ENCODE measurements around the gene EFTUD2. TPM values are rescaled to one million over a fixed set of nuclear protein-coding genes. Genes with fewer than 3 reads are reported as not detected.
"Not testable (repeated sequence)": the region's sequence is repeated elsewhere in the genome, so short reads cannot be mapped to it uniquely, and the experiment has no call there.

EFTUD2 gene
- total RNA-seq: 79.3 TPM

DNA sequence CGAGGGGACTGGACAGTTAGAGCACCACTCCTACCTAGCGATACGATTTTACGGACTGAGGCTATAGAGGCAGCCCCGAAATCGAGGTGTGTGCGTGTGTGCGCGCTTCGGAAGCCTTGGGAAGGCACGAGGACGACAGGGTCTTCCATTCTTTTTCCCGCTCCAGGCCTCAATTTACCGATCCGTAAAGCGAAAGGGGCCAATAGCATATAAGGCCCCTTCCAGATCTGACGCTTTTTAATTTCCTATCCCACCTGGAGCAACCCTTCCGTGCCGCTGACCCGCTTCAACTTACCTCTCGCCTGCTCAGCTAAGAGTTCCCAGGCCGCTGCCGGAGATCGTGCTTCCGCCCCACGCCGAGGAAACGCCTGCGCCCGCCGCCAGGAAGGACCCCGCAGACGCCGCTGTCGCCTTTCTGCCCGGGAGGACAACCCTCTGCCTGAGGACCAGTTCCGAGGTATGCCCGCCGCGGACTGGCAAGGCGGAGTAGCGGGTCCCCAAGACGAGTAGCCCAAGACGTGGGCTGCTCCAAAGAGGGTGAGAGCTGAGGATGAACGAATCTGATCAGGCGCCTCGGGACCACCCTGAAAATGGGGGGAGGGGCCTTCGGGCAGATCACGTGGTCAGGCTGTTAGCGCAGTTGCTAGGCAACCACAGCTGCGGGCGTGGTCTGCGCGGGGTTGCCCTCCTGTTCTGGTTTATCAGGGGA is at the start of gene EFTUD2:
EFTUD2 (minus strand) TSS at position 372 of the 709 bp plus-strand sequence. CDS start 4,924 bp downstream, outside the sequence.
- peak within 1 kb of the TSS; percentile 98 to 99 (median 98) for H3K4me3 ChIP-seq (ENCODE audit: low read length in 3 of 3)
- peak within 1 kb of the TSS; percentile 98 for H3K27ac ChIP-seq (ENCODE audit: low read depth, low read length)
- peak within 1 kb of the TSS; percentile 95 to 97 (median 97) for H3K9ac ChIP-seq (ENCODE audit: low read depth in 1 of 3, low read length in 3 of 3)
- H3K27me3 ChIP-seq (ENCODE audit: control insufficient read depth in 3 of 3, insufficient read depth in 3 of 3, low read length in 3 of 3): no peaks in the 10 kb centered on the region
- H3K4me1 ChIP-seq (ENCODE audit: control insufficient read depth in 3 of 3, insufficient read depth in 3 of 3, low read length in 3 of 3): peaks cover 11 to 17% (median 12%) of the 10 kb centered on the region in 3 donors
- H3K9me3 ChIP-seq (ENCODE audit: control insufficient read depth in 3 of 3, low read length in 3 of 3): no peaks in the 10 kb centered on the region
- H3K36me3 ChIP-seq (ENCODE audit: control insufficient read depth in 3 of 3, insufficient read depth in 3 of 3, low read length in 3 of 3): peaks cover 2 to 8% (median 4%) of the 10 kb centered on the region in 3 donors

DNA sequence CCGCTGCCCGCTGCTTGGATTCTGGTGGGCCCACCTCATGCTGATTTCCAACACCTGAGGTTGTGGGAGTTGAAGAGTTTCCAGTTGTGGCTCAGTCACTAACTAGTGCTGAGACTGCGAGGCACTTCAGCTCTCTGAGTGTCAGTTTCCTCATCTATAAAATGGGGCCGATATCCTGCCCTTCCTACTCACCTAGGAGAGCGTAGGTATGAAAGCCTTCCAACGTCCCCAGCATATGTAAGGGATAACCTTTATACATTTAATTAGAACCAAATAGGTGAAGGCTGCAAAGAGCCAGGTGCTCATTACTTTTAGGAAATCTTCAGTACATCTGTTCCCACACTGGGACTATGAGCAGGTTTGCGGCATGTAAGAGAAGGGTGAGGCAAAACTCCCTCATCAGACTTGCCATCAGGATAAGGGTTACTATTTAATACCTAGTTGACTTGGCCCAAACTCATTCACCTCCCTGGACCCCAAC is 49.1 kb upstream of the EFTUD2 start:
- Histone ChIP-seq H3K4me1 (ENCODE audit: control insufficient read depth in 3 of 3, insufficient read depth in 3 of 3, low read length in 3 of 3) (peaks cover 11 to 13% (median 12%) of the 10 kb centered on the region in 3 donors), H3K9me3 (ENCODE audit: control insufficient read depth in 3 of 3, low read length in 3 of 3) (no peaks in the 10 kb centered on the region), H3K36me3 (ENCODE audit: control insufficient read depth in 3 of 3, insufficient read depth in 3 of 3, low read length in 3 of 3) (no peaks in the 10 kb centered on the region), H3K4me3 (ENCODE audit: low read length in 3 of 3) (peak overlapping the region; percentile 82 to 95 (median 91)), H3K27ac (ENCODE audit: low read depth, low read length) (no peak overlapping the region), H3K27me3 (ENCODE audit: control insufficient read depth in 3 of 3, insufficient read depth in 3 of 3, low read length in 3 of 3) (peaks cover 0 to 6% (median 0%) of the 10 kb centered on the region in 3 donors), H3K9ac (ENCODE audit: low read depth in 1 of 3, low read length in 3 of 3) (peak overlapping the region in 2 of 3 donors; percentile 78 to 84)

DNA sequence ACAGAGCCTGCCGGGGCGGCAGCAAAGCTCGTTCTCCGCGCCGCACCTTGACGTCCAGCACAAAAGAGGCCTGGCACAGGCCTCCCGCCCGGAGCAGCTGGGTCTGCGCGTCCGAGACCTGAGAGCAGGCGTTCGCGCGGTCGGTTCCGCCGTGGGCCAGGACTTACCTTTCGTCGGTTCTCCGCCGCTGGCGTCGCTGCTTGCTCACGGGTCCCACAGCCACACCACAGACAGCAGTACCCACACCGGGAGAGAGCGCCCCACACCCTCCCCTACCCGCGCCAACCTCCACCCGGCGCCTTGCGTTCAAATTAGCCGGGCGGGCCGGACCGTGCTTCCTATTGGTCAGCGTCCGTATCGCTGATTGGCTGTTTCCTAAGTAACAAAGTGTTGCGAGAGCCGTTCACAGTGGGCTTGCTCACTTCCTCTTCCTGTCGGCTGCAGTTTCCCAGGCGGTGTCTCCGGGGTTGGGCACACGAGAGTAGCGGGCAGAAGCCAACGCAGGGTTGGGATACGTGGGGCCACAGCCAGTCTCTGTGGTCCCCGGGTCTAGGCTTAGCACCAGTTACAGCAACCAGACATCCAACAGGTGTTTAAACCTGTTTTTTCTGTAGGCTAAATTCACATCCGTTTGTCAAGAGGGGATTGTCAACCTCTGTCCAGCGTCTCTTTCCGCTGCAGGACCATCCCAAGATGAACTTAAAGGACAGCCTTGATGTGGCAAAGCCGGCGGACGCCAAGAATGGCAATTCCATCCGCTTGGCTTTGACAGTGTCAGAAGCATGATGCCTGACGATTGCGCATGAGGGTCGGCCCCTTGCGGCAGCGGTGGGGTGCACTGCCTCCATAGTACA is 48.4 kb upstream of the EFTUD2 start, which contains the start of gene KIF18B:
KIF18B (minus strand) TSS at position 313 of the 854 bp plus-strand sequence. CDS start 11,429 bp downstream, outside the sequence.
- Histone ChIP-seq H3K9me3 (ENCODE audit: control insufficient read depth in 3 of 3, low read length in 3 of 3) (no peaks in the 10 kb centered on the region), H3K27ac (ENCODE audit: low read depth, low read length) (no peak within 1 kb of the TSS), H3K27me3 (ENCODE audit: control insufficient read depth in 3 of 3, insufficient read depth in 3 of 3, low read length in 3 of 3) (peaks cover 0 to 6% (median 0%) of the 10 kb centered on the region in 3 donors), H3K9ac (ENCODE audit: low read depth in 1 of 3, low read length in 3 of 3) (peak within 1 kb of the TSS; percentile 66 to 84 (median 78)), H3K4me1 (ENCODE audit: control insufficient read depth in 3 of 3, insufficient read depth in 3 of 3, low read length in 3 of 3) (peaks cover 11 to 13% (median 12%) of the 10 kb centered on the region in 3 donors), H3K36me3 (ENCODE audit: control insufficient read depth in 3 of 3, insufficient read depth in 3 of 3, low read length in 3 of 3) (no peaks in the 10 kb centered on the region), H3K4me3 (ENCODE audit: low read length in 3 of 3) (peak within 1 kb of the TSS; percentile 82 to 95 (median 91))

GRCh38 chr17:44945652-44946051 is 46.4 kb upstream of the EFTUD2 start:
- not testable (repeated sequence) for H3K36me3 ChIP-seq (ENCODE audit: control insufficient read depth in 3 of 3, insufficient read depth in 3 of 3, low read length in 3 of 3); H3K27ac ChIP-seq (ENCODE audit: low read depth, low read length); H3K9me3 ChIP-seq (ENCODE audit: control insufficient read depth in 3 of 3, low read length in 3 of 3); H3K4me3 ChIP-seq (ENCODE audit: low read length in 3 of 3); H3K9ac ChIP-seq (ENCODE audit: low read depth in 1 of 3, low read length in 3 of 3)
- peaks cover 0 to 10% (median 0%) of the 10 kb centered on the region in 3 donors for H3K27me3 ChIP-seq (ENCODE audit: control insufficient read depth in 3 of 3, insufficient read depth in 3 of 3, low read length in 3 of 3)
- H3K4me1 ChIP-seq (ENCODE audit: control insufficient read depth in 3 of 3, insufficient read depth in 3 of 3, low read length in 3 of 3): peaks cover 11 to 13% (median 12%) of the 10 kb centered on the region in 3 donors

- Histone ChIP-seq H3K9ac (ENCODE audit: low read depth in 1 of 3, low read length in 3 of 3) (no peak overlapping the region), H3K36me3 (ENCODE audit: control insufficient read depth in 3 of 3, insufficient read depth in 3 of 3, low read length in 3 of 3) (no peaks in the 10 kb centered on the region), H3K27ac (ENCODE audit: low read depth, low read length) (no peak overlapping the region), H3K9me3 (ENCODE audit: control insufficient read depth in 3 of 3, low read length in 3 of 3) (no peaks in the 10 kb centered on the region), H3K4me1 (ENCODE audit: control insufficient read depth in 3 of 3, insufficient read depth in 3 of 3, low read length in 3 of 3) (peaks cover 4 to 5% (median 4%) of the 10 kb centered on the region in 3 donors), H3K4me3 (ENCODE audit: low read length in 3 of 3) (no peak overlapping the region), H3K27me3 (ENCODE audit: control insufficient read depth in 3 of 3, insufficient read depth in 3 of 3, low read length in 3 of 3) (peaks cover 0 to 10% (median 0%) of the 10 kb centered on the region in 3 donors)
Measured at GRCh38 chr17:44942456-44942855, 43.2 kb upstream of the EFTUD2 start.

DNA sequence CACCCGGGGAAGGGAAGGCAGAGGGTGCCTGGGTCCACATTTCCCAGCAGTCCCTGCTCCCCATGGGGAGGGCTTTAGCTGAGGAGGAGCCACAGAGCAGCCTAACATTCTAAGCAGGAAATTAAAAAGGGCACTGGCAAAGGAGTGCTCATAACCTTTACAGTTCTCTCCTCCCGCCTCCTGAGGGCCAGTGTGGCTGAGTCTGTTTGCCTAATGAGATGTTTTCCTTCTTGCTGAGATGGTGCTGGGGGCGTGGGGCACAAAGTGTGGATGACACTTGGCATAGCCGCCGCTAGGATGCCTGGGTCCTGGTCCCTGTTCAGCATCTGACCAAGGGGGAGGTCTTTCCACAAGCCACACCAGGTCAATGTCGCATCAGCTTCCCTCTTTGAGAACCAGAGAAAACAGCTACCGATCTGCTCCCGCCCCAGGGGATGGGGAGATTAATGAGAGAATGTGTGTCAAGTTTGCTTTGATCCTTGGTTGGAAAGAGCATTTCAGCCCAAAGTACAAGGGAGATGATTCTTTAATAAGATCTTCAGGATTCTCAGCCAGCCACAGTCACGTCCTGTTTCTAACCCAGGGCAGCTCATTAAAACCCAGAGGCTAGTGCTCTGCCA is 42.6 kb upstream of the EFTUD2 start:
- Histone ChIP-seq H3K27ac (ENCODE audit: low read depth, low read length) (no peak overlapping the region), H3K4me3 (ENCODE audit: low read length in 3 of 3) (no peak overlapping the region), H3K9ac (ENCODE audit: low read depth in 1 of 3, low read length in 3 of 3) (no peak overlapping the region), H3K9me3 (ENCODE audit: control insufficient read depth in 3 of 3, low read length in 3 of 3) (no peaks in the 10 kb centered on the region), H3K36me3 (ENCODE audit: control insufficient read depth in 3 of 3, insufficient read depth in 3 of 3, low read length in 3 of 3) (no peaks in the 10 kb centered on the region), H3K27me3 (ENCODE audit: control insufficient read depth in 3 of 3, insufficient read depth in 3 of 3, low read length in 3 of 3) (peaks cover 0 to 6% (median 0%) of the 10 kb centered on the region in 3 donors), H3K4me1 (ENCODE audit: control insufficient read depth in 3 of 3, insufficient read depth in 3 of 3, low read length in 3 of 3) (no peaks in the 10 kb centered on the region)

DNA sequence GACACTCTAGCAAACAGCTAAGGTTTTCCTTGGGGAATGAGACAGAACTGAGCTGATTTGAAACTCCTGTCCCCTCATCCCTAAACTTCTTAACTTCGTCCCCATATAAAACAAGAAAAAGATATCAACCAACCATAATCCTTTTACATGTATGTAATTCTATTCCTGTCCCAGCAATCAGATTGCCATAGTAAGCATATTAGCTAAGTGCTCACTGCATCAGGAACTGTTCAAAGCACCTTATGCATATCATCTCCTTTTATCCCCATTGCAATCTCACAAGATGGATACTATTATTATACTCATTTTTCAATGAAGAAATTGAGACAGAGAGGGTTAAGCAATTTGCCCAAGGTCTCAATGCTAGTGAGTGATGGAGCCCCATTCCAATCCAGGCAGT is 41.5 kb upstream of the EFTUD2 start:
- H3K9ac ChIP-seq (ENCODE audit: low read depth in 1 of 3, low read length in 3 of 3): no peak overlapping the region
- H3K4me1 ChIP-seq (ENCODE audit: control insufficient read depth in 3 of 3, insufficient read depth in 3 of 3, low read length in 3 of 3): no peaks in the 10 kb centered on the region
- no peaks in the 10 kb centered on the region for H3K36me3 ChIP-seq (ENCODE audit: control insufficient read depth in 3 of 3, insufficient read depth in 3 of 3, low read length in 3 of 3)
- H3K27ac ChIP-seq (ENCODE audit: low read depth, low read length): no peak overlapping the region
- peaks cover 0 to 4% (median 0%) of the 10 kb centered on the region in 3 donors for H3K27me3 ChIP-seq (ENCODE audit: control insufficient read depth in 3 of 3, insufficient read depth in 3 of 3, low read length in 3 of 3)
- H3K9me3 ChIP-seq (ENCODE audit: control insufficient read depth in 3 of 3, low read length in 3 of 3): no peaks in the 10 kb centered on the region
- no peak overlapping the region for H3K4me3 ChIP-seq (ENCODE audit: low read length in 3 of 3)

DNA sequence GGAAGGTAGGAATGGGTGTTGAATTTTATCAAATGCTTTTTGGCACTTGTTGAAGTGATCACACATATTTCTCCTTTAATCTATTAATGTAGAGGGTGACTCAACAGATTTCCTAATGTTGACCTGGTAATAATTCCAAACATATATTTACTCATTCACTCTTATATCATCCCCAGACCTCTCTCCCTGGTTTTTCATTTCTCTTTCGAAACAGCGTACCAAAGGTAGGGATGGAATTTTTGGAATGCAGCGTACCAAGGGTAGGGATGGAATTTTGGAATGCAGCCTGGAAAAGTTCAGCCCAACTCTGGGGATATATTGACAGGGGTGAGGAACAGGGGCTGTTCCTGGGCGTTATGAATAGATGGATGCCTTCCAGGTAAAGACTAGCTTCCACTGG is 41.1 kb upstream of the EFTUD2 start:
- Histone ChIP-seq H3K4me3 (ENCODE audit: low read length in 3 of 3) (no peak overlapping the region), H3K9me3 (ENCODE audit: control insufficient read depth in 3 of 3, low read length in 3 of 3) (no peaks in the 10 kb centered on the region), H3K36me3 (ENCODE audit: control insufficient read depth in 3 of 3, insufficient read depth in 3 of 3, low read length in 3 of 3) (no peaks in the 10 kb centered on the region), H3K4me1 (ENCODE audit: control insufficient read depth in 3 of 3, insufficient read depth in 3 of 3, low read length in 3 of 3) (no peaks in the 10 kb centered on the region), H3K9ac (ENCODE audit: low read depth in 1 of 3, low read length in 3 of 3) (no peak overlapping the region), H3K27me3 (ENCODE audit: control insufficient read depth in 3 of 3, insufficient read depth in 3 of 3, low read length in 3 of 3) (peaks cover 0 to 4% (median 0%) of the 10 kb centered on the region in 3 donors), H3K27ac (ENCODE audit: low read depth, low read length) (no peak overlapping the region)

DNA sequence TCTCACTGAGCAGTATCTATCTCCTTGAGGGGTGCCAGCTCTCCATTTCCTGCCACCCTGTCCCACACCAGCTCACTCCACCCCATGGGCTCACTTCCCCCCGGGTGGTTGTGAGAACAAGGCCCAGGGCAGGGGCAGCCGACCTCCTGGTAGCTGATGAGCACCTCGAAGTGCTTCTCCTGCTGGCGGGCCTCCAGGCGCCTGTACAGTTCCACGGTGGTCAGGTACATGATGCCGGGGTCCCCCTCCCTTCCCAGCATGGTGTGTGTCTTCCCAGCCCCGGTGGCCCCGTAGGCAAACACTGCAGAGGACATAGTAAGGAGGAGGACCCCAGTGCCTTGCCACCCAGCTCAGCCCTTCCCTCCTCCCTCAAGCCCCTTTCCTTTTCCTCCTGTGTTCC is 35.9 kb upstream of the EFTUD2 start:
- no peaks in the 10 kb centered on the region for H3K36me3 ChIP-seq (ENCODE audit: control insufficient read depth in 3 of 3, insufficient read depth in 3 of 3, low read length in 3 of 3)

More for the DNA sequence above, 35.9 kb upstream of the EFTUD2 start:
- no peak overlapping the region for H3K27ac ChIP-seq (ENCODE audit: low read depth, low read length)
- H3K27me3 ChIP-seq (ENCODE audit: control insufficient read depth in 3 of 3, insufficient read depth in 3 of 3, low read length in 3 of 3): no peaks in the 10 kb centered on the region
- H3K4me1 ChIP-seq (ENCODE audit: control insufficient read depth in 3 of 3, insufficient read depth in 3 of 3, low read length in 3 of 3): no peaks in the 10 kb centered on the region
- no peak overlapping the region for H3K9ac ChIP-seq (ENCODE audit: low read depth in 1 of 3, low read length in 3 of 3)
- no peak overlapping the region for H3K4me3 ChIP-seq (ENCODE audit: low read length in 3 of 3)
- no peaks in the 10 kb centered on the region for H3K9me3 ChIP-seq (ENCODE audit: control insufficient read depth in 3 of 3, low read length in 3 of 3)

Measured in skeletal muscle tissue (tissue), 4 donors.